Peyer's patch (tissue), 4 donors: Measurements from ENCODE around the gene DOCK10. TPM values are rescaled to one million over a fixed set of nuclear protein-coding genes. Genes with fewer than 3 reads are reported as not detected.
A peak's percentile ranks its signal among the peaks of the same experiment; 100 is the strongest.

Experiments
- DNase-seq, 3 donors: peaks; one replicate each; pipeline ENCODE4 v3.0.0-alpha.2; 2017 to 2019
- H3K27ac ChIP-seq, 4 donors: fragments of 200-600 bp; sonication (generic); one replicate each; pipeline ENCODE4 v1.5.1; 2016 to 2019
- H3K27me3 ChIP-seq, 2 donors: fragments of 200-600 bp; sonication (generic); one replicate each; pipeline ENCODE4 v1.5.1; 2019
- H3K36me3 ChIP-seq, 3 donors: fragments of 200-600 bp; sonication (generic); one replicate each; pipeline ENCODE4 v1.5.1; 2016 to 2019
- H3K4me1 ChIP-seq, 4 donors: fragments of 200-600 bp; sonication (generic); one replicate each; pipeline ENCODE4 v1.5.1; 2016 to 2019
- H3K4me3 ChIP-seq, 4 donors: fragments of 200-600 bp; sonication (generic); 1 replicate in 3 of 4; 2 replicates in 1 of 4; pipeline ENCODE4 v1.5.1; 2016 to 2019; ENCODE audit warnings: mild to moderate bottlenecking in 1 of 4
- H3K9me3 ChIP-seq, 4 donors: fragments of 200-600 bp; sonication (generic); one replicate each; pipeline ENCODE4 v1.5.1; 2016 to 2019; ENCODE audit warnings: mild to moderate bottlenecking in 1 of 4
- POLR2A ChIP-seq, 2 donors: fragments of 450-650 bp; IDR thresholded peaks; one replicate each; pipeline ENCODE4 v1.5.1; 2017; ENCODE audit warnings: antibody characterized with exemption in 2 of 2, mild to moderate bottlenecking in 2 of 2, moderate library complexity in 2 of 2
- total RNA-seq, 4 donors: library from RNA; depleted of rRNA; stranded (reverse); fragments of >200 nt; gene quantifications; one replicate each; pipeline ENCODE4 v1.1.0, GENCODE V29; 2016
- TF ChIP-seq, protein P1 (sequence below), 6 experiments: fragments of 450-650 bp in 4 of 6; fragments of 200-600 bp in 2 of 6; sonication (generic) in 1 of 6; IDR thresholded peaks; one replicate each; pipeline ENCODE4 v1.5.1; 2017 to 2019; ENCODE audit warnings: antibody characterized with exemption in 6 of 6, mild to moderate bottlenecking in 3 of 6, moderate library complexity in 1 of 6

The DOCK10 gene
- total RNA-seq, 4 donors from 2014 or later, result 14.6 to 97.4 (median 23.5) TPM

DNA sequence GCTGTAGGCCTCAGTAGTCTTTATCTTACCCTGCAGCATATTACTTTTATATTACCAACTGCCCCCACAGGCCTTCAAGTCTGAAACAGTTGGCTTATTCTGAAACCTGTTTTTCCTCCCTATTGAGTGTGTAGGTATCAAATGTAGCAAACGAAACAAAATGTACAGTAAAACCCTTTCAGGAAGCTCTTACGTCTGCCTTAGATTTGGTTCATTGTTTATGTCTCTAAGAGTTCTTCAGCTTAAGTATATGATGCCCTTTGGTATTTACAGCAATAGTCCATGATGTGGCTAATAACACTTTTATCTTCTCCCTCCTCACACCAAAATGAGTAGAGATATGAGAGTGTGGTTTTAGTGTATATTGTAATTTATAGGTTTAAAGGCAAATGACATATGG, 108.8 kb downstream of the DOCK10 start:
- no peaks in the 10 kb centered on the region for H3K36me3 ChIP-seq
- no peak for TF ChIP-seq POLR2A (IDR thresholded peaks at IDR 0.05)
- TF ChIP-seq, protein P1, sequence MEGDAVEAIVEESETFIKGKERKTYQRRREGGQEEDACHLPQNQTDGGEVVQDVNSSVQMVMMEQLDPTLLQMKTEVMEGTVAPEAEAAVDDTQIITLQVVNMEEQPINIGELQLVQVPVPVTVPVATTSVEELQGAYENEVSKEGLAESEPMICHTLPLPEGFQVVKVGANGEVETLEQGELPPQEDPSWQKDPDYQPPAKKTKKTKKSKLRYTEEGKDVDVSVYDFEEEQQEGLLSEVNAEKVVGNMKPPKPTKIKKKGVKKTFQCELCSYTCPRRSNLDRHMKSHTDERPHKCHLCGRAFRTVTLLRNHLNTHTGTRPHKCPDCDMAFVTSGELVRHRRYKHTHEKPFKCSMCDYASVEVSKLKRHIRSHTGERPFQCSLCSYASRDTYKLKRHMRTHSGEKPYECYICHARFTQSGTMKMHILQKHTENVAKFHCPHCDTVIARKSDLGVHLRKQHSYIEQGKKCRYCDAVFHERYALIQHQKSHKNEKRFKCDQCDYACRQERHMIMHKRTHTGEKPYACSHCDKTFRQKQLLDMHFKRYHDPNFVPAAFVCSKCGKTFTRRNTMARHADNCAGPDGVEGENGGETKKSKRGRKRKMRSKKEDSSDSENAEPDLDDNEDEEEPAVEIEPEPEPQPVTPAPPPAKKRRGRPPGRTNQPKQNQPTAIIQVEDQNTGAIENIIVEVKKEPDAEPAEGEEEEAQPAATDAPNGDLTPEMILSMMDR (IDR thresholded peaks at IDR 0.05), result no peak
- H3K27ac ChIP-seq, result peak overlapping the region in 3 of 4 donors; percentile 3 to 27 (median 13)
- DNase-seq, result no peak
- H3K27me3 ChIP-seq, result no peaks in the 10 kb centered on the region
- no peaks in the 10 kb centered on the region for H3K9me3 ChIP-seq
- H3K4me3 ChIP-seq, result no peak overlapping the region
- H3K4me1 ChIP-seq, result peaks cover 0 to 24% (median 10%) of the 10 kb centered on the region in 4 donors

DNA sequence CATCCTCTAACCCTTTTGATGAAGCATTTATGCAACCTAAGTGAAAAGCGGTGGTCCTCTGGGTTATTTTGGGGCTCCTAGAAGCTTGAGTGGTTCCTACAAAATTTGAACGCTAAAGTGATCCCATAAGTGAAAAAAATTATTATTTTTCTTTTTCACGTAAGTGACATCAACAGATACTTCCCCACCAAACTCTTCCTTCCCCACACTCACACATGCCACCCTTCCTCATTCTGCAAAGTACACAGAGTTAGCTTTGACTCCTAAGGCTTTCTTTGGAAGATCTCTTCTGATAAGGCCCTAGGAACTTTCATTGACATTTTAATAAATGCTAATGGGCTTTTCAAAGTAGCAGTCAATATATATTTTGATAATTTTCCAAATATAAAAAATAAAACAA, 109.7 kb downstream of the DOCK10 start:
- TF ChIP-seq, protein P1 (IDR thresholded peaks at IDR 0.05), result no peak
- no peak for TF ChIP-seq POLR2A (IDR thresholded peaks at IDR 0.05)
- Histone ChIP-seq H3K4me1 (peaks cover 0 to 31% (median 15%) of the 10 kb centered on the region in 4 donors), H3K4me3 (no peak overlapping the region), H3K36me3 (no peaks in the 10 kb centered on the region), H3K27ac (peak overlapping the region in 1 of 4 donors; percentile 27), H3K27me3 (no peaks in the 10 kb centered on the region), H3K9me3 (no peaks in the 10 kb centered on the region)
- DNase-seq, result no peak

DNA sequence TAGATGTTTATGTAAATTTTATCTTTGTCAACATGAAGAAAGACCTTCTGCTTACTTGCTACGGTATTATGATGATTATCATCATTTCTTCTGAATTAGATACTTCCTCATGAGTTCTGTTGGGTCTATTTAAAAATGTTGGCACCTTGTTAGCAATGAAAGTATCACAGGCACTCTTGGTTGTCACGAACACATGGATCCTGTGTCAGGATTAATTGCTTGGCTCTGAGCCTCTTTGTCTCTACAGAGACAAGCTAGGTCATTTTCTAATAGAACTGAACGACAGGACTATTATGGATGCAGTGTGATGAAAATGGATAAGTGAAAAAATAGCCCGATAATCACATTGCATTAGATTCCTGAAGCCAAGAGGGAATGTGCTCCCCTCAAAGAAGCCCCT, 110.3 kb downstream of the DOCK10 start:
- Histone ChIP-seq H3K27ac (peak overlapping the region in 2 of 4 donors; percentile 11 to 68), H3K9me3 (no peaks in the 10 kb centered on the region), H3K27me3 (no peaks in the 10 kb centered on the region)

DNA sequence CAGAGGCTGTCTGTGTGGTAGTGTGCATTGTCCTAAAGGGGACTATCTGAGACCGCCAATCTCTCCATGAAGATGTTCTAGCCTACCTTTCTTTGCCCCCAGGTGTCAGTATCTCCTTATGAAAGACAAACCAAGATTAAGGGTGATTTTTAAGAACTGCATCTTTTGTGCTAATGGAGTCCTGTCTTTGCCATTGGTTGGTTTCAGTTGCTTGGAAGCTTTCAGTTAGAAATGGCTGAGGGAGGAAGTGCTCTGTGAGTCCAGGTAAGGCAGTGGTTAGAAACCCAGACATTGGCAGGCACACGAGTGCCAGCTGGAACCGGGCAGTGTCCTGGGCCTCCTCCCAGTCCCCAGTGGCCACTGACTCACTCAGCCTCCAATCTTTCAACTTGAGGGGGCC, 111.3 kb downstream of the DOCK10 start:
- Histone ChIP-seq H3K27me3 (no peaks in the 10 kb centered on the region), H3K9me3 (no peaks in the 10 kb centered on the region), H3K36me3 (no peaks in the 10 kb centered on the region), H3K4me3 (no peak overlapping the region), H3K27ac (peak overlapping the region; percentile 19 to 68 (median 55)), H3K4me1 (peaks cover 3 to 45% (median 28%) of the 10 kb centered on the region in 4 donors)
- DNase-seq, result no peak
- no peak for TF ChIP-seq POLR2A (IDR thresholded peaks at IDR 0.05)
- TF ChIP-seq, protein P1 (IDR thresholded peaks at IDR 0.05), result peak in 4 of 6 experiments; percentile 20 to 41 (median 34)

More for the DNA sequence above, 110.3 kb downstream of the DOCK10 start:
- TF ChIP-seq, protein P1 (IDR thresholded peaks at IDR 0.05), result no peak
- no peak for TF ChIP-seq POLR2A (IDR thresholded peaks at IDR 0.05)
- DNase-seq, result no peak
- Histone ChIP-seq H3K4me1 (peaks cover 3 to 36% (median 20%) of the 10 kb centered on the region in 4 donors), H3K4me3 (no peak overlapping the region), H3K36me3 (no peaks in the 10 kb centered on the region)

DNA sequence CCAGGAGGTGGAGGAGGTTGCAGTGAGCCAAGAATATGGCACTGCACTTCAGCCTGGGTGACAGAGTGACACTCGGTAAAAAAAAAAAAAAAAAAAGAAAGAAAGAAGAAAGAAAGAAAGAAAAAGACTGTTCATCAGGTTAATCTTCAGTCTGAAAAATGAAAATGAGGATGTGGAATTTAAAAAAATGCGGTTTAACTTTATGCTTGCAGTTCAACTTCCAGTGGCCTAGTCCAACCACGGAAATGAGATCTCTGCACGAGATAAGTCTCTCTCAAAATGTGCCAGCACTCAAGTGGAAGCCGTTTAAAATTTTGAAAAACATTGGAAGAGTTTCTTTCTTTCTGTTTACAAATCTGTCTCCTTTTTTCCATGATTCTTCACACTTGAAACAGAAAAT, 112.1 kb downstream of the DOCK10 start:
- Histone ChIP-seq H3K27me3 (no peaks in the 10 kb centered on the region), H3K4me3 (no peak overlapping the region), H3K36me3 (no peaks in the 10 kb centered on the region), H3K27ac (peak overlapping the region; percentile 30 to 62 (median 58)), H3K9me3 (no peaks in the 10 kb centered on the region), H3K4me1 (peaks cover 3 to 53% (median 32%) of the 10 kb centered on the region in 4 donors)
- TF ChIP-seq, protein P1 (IDR thresholded peaks at IDR 0.05), result no peak
- TF ChIP-seq POLR2A (IDR thresholded peaks at IDR 0.05), result no peak
- no peak for DNase-seq

DNA sequence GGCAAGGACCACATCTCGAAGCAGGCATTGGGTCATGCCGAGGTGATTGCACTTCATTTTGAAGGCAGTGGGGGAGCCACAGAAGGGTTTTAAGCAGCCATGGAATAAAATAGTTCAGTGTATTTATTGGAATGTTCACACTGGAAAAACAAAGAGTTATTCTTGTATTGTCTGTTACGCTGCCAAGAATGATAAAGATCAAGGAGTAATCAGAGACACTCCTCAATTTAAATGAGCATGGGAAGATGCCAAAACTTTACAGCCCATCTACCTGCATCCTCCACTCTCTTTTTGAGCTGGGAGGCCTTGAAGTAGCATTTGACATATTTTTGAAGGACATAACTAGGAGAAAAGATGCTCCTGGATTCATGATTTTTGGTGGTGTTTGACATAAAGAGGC, 112.8 kb downstream of the DOCK10 start:
- H3K4me1 ChIP-seq, result peaks cover 3 to 53% (median 32%) of the 10 kb centered on the region in 4 donors
- no peaks in the 10 kb centered on the region for H3K9me3 ChIP-seq
- no peak overlapping the region for H3K4me3 ChIP-seq
- peak overlapping the region in 3 of 4 donors; percentile 57 to 58 (median 57) for H3K27ac ChIP-seq
- H3K27me3 ChIP-seq, result no peaks in the 10 kb centered on the region
- TF ChIP-seq POLR2A (IDR thresholded peaks at IDR 0.05), result no peak
- TF ChIP-seq, protein P1 (IDR thresholded peaks at IDR 0.05), result no peak
- no peak for DNase-seq
- H3K36me3 ChIP-seq, result no peaks in the 10 kb centered on the region
